Activated naive CD4-positive, alpha-beta T cell treated with anti-CD3 and anti-CD28 coated beads, Interleukin-2, amount 50 U/mL, for 24 hours (primary cell): Measurements from ENCODE around the gene TMEM86B.

Experiments used
- H3K27ac Mint-ChIP-seq: one replicate; pipeline ENCODE4 v1.8.0; 2021; ENCODE audit warnings: mild to moderate bottlenecking, mixed read lengths
- H3K27me3 Mint-ChIP-seq: one replicate; pipeline ENCODE4 v1.8.0; 2021; ENCODE audit warnings: mixed read lengths
- H3K36me3 Mint-ChIP-seq: one replicate; pipeline ENCODE4 v1.8.0; 2021; ENCODE audit warnings: mixed read lengths
- H3K4me1 Mint-ChIP-seq: one replicate; pipeline ENCODE4 v1.8.0; 2021; ENCODE audit warnings: mixed read lengths
- H3K4me3 Mint-ChIP-seq: one replicate; pipeline ENCODE4 v1.8.0; 2021; ENCODE audit warnings: mild to moderate bottlenecking, mixed read lengths
- H3K9me3 Mint-ChIP-seq: one replicate; pipeline ENCODE4 v1.8.0; 2021; ENCODE audit warnings: mixed read lengths

TMEM86B gene

GRCh38 chr19:55189403-55189835 is 39.1 kb downstream of the TMEM86B start:
- peaks cover 6% of the 10 kb centered on the region for H3K4me1 Mint-ChIP-seq
- H3K4me3 Mint-ChIP-seq = no peak overlapping the region
- no peaks in the 10 kb centered on the region for H3K9me3 Mint-ChIP-seq
- no peaks in the 10 kb centered on the region for H3K27me3 Mint-ChIP-seq
- H3K27ac Mint-ChIP-seq = no peak overlapping the region
- H3K36me3 Mint-ChIP-seq = no peaks in the 10 kb centered on the region

- Mint-ChIP-seq H3K4me3 (no peak overlapping the region), H3K4me1 (peaks cover 6% of the 10 kb centered on the region), H3K27ac (no peak overlapping the region), H3K9me3 (no peaks in the 10 kb centered on the region), H3K36me3 (no peaks in the 10 kb centered on the region), H3K27me3 (peaks cover 5% of the 10 kb centered on the region)
Observed at GRCh38 chr19:55188625-55189024, 39.9 kb downstream of the TMEM86B start.

GRCh38 chr19:55186080-55186479 is 42.5 kb downstream of the TMEM86B start:
- H3K9me3 Mint-ChIP-seq = no peaks in the 10 kb centered on the region
- no peak overlapping the region for H3K27ac Mint-ChIP-seq
- H3K36me3 Mint-ChIP-seq = no peaks in the 10 kb centered on the region
- H3K4me1 Mint-ChIP-seq = peaks cover 7% of the 10 kb centered on the region
- peaks cover 12% of the 10 kb centered on the region for H3K27me3 Mint-ChIP-seq
- no peak overlapping the region for H3K4me3 Mint-ChIP-seq

GRCh38 chr19:55181740-55182139 is 46.8 kb downstream of the TMEM86B start:
- Mint-ChIP-seq H3K4me3 (no peak overlapping the region), H3K9me3 (no peaks in the 10 kb centered on the region), H3K27me3 (peaks cover 30% of the 10 kb centered on the region), H3K36me3 (no peaks in the 10 kb centered on the region), H3K27ac (no peak overlapping the region), H3K4me1 (peaks cover 25% of the 10 kb centered on the region)

- peak within 1 kb of the TSS; percentile 8 for H3K27ac Mint-ChIP-seq
- H3K9me3 Mint-ChIP-seq = no peaks in the 10 kb centered on the region
- H3K4me1 Mint-ChIP-seq = peaks cover 25% of the 10 kb centered on the region
- H3K4me3 Mint-ChIP-seq = peak within 1 kb of the TSS; percentile 72
- no peaks in the 10 kb centered on the region for H3K36me3 Mint-ChIP-seq
- peaks cover 38% of the 10 kb centered on the region for H3K27me3 Mint-ChIP-seq
Observed at GRCh38 chr19:55179606-55180484, 48.7 kb downstream of the TMEM86B start, which contains the start of gene SYT5. SYT5 (minus strand) TSS chr19:55180289; CDS start chr19:55179041, 1,248 bp downstream.

- Mint-ChIP-seq H3K36me3 (no peaks in the 10 kb centered on the region), H3K4me3 (peak overlapping the region; percentile 65), H3K27ac (peak overlapping the region; percentile 8), H3K27me3 (peaks cover 43% of the 10 kb centered on the region), H3K9me3 (no peaks in the 10 kb centered on the region), H3K4me1 (peaks cover 30% of the 10 kb centered on the region)
Observed at GRCh38 chr19:55178781-55179599, 49.6 kb downstream of the TMEM86B start.
